Measurements from ENCODE around the gene SLC13A5. TPM values are rescaled to one million over a fixed set of nuclear protein-coding genes. Genes with fewer than 3 reads are reported as not detected.

The SLC13A5 gene
- total RNA-seq, 2 donors from 2014 or later, result not detected

GRCh38 chr17:6683730-6684459 is 29.3 kb downstream of the SLC13A5 start:
- no peaks in the 10 kb centered on the region for H3K27me3 ChIP-seq
- TF ChIP-seq, protein P1, sequence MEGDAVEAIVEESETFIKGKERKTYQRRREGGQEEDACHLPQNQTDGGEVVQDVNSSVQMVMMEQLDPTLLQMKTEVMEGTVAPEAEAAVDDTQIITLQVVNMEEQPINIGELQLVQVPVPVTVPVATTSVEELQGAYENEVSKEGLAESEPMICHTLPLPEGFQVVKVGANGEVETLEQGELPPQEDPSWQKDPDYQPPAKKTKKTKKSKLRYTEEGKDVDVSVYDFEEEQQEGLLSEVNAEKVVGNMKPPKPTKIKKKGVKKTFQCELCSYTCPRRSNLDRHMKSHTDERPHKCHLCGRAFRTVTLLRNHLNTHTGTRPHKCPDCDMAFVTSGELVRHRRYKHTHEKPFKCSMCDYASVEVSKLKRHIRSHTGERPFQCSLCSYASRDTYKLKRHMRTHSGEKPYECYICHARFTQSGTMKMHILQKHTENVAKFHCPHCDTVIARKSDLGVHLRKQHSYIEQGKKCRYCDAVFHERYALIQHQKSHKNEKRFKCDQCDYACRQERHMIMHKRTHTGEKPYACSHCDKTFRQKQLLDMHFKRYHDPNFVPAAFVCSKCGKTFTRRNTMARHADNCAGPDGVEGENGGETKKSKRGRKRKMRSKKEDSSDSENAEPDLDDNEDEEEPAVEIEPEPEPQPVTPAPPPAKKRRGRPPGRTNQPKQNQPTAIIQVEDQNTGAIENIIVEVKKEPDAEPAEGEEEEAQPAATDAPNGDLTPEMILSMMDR (IDR thresholded peaks at IDR 0.05), result no peak
- no peak for DNase-seq (ENCODE audit: low spot score)

DNA sequence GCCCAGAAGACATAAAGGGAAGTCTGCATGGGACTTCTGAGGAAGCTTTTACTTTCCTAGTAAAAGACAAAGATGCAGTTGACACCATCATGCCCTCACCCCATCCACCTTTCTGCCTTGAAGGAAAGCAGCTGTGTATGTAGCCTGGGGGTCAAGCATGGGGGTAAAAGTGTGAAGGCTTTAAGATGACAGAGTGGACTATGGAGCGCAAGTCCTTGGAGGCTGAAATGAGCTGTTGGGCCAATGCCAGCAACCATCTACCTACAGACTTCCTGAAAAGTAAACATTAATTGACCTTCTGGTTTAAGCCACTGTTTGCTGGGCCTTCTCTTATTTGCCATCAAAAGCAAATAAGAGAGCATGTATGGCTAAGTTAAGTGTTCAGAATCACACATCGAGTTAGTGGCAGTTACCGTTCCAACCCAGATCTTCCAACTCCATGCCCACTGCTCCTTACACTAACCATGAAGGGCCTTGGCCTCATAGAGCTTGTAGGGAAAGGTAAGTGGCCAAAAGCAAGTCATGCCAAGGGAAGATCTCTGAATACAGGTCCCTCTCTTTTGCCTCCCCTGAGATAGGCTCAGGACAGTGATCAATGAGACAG is 30.0 kb downstream of the SLC13A5 start:
- no peak for DNase-seq (ENCODE audit: low spot score)
- Histone ChIP-seq H3K9me3 (no peaks in the 10 kb centered on the region), H3K36me3 (no peaks in the 10 kb centered on the region), H3K27ac (no peak overlapping the region), H3K4me1 (no peaks in the 10 kb centered on the region), H3K27me3 (no peaks in the 10 kb centered on the region), H3K4me3 (no peak overlapping the region)
- TF ChIP-seq, protein P1 (IDR thresholded peaks at IDR 0.05), result no peak

More at GRCh38 chr17:6683730-6684459, 29.3 kb downstream of the SLC13A5 start:
- H3K4me1 ChIP-seq, result no peaks in the 10 kb centered on the region
- H3K9me3 ChIP-seq, result no peaks in the 10 kb centered on the region
- H3K4me3 ChIP-seq, result no peak overlapping the region
- no peaks in the 10 kb centered on the region for H3K36me3 ChIP-seq
- no peak overlapping the region for H3K27ac ChIP-seq

DNA sequence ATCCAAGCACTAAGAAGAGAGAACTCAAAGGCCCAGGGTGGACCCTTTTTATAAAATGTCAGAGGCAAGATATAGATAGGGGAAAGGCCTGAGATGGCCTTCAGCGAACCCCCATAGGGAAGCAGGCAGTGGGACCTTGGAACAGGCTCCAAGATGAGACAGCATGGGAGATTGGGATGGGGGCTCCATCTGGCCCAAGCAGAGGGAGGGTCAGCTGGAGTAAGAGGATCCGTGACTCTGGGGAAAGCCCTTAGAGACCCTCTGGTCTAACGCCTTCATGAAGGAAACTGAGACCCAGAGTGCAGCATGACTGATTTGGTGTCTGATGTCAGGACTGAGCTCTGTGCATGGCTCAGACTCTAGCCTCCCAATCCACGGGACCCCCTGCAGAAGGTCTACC is 30.8 kb downstream of the SLC13A5 start:
- DNase-seq (ENCODE audit: low spot score), result no peak
- H3K36me3 ChIP-seq, result no peaks in the 10 kb centered on the region
- H3K4me1 ChIP-seq, result no peaks in the 10 kb centered on the region
- TF ChIP-seq, protein P1 (IDR thresholded peaks at IDR 0.05), result no peak
- H3K27me3 ChIP-seq, result no peaks in the 10 kb centered on the region
- H3K9me3 ChIP-seq, result no peaks in the 10 kb centered on the region
- H3K4me3 ChIP-seq, result no peak overlapping the region
- no peak overlapping the region for H3K27ac ChIP-seq

DNA sequence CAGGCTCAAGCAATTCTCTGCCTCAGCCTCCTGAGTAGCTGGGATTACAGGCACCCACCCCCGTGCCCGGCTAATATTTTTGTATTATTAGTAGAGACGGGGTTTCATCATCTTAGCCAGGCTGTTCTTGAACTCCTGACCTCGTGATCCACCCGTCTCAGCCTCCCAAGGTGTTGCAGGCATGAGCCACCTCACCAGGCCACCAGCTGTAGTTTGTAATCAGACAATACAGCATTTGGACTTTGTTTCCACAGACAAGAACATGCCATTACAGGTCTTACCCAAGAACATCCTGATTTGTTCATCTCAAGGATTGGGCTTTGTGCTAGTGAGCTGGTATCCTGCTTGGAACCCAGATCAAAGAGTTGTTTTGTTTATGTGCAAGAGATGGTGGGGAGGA is 31.5 kb downstream of the SLC13A5 start:
- TF ChIP-seq, protein P1 (IDR thresholded peaks at IDR 0.05), result no peak
- Histone ChIP-seq H3K36me3 (no peaks in the 10 kb centered on the region), H3K27ac (no peak overlapping the region), H3K27me3 (no peaks in the 10 kb centered on the region), H3K4me3 (no peak overlapping the region), H3K9me3 (no peaks in the 10 kb centered on the region), H3K4me1 (no peaks in the 10 kb centered on the region)
- no peak for DNase-seq (ENCODE audit: low spot score)

DNA sequence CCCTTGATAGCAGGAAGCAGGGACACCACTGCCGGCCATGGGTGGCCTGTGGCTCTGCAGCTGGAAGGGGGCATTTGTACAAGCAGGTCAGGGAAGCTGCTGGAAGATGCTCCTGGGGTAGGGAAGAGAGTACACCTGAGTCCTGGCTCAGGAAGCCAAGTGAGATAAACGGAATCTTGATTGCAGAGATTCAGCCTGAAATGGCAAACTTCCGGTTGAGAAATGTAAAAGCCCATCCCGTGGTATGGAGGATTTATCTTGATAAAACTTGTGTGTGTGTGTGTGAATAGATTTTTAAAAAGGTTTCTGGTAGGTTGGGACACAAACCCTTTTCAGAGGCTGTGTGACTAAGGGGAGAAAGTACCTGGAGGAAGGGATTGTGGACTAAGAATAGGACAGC is 32.0 kb downstream of the SLC13A5 start:
- Histone ChIP-seq H3K27ac (no peak overlapping the region), H3K4me3 (no peak overlapping the region), H3K4me1 (no peaks in the 10 kb centered on the region), H3K9me3 (no peaks in the 10 kb centered on the region), H3K27me3 (no peaks in the 10 kb centered on the region), H3K36me3 (no peaks in the 10 kb centered on the region)
- DNase-seq (ENCODE audit: low spot score), result no peak
- TF ChIP-seq, protein P1 (IDR thresholded peaks at IDR 0.05), result no peak

Data from right atrium auricular region (tissue), 2 donors.